GM12878 (cell line): Measurements from ENCODE around the gene SPSB3. TPM values are rescaled to one million over a fixed set of nuclear protein-coding genes. Genes with fewer than 3 reads are reported as not detected.

Experiments used
- ATAC-seq: fragments of 200-7000 bp; cut with Tn5 transposase; 3 replicates; pipeline ENCODE4 v1.9.1; 2020; ENCODE audit warnings: mild to moderate bottlenecking, moderate library complexity
- BruUV-seq: library from RNA; stranded (reverse); fragments of 400-500 nt; replicated peaks from 2 replicates; lab custom pipeline; 2021; lab: Mats Ljungman, UMichigan
- CTCF ChIA-PET: fragments of 300-600 bp; sonication (Branson Sonifier 250); formaldehyde crosslinking; extraction: SDS; loops from one replicate; lab custom pipeline; 2021; ENCODE audit warnings: inconsistent platforms; lab: Yijun Ruan, JAX
- POLR2A ChIA-PET: fragments of 350-600 bp; formaldehyde crosslinking; extraction: SDS; loops from one replicate; lab custom pipeline; 2021; ENCODE audit warnings: inconsistent platforms; lab: Charles Lee
- RAD21 ChIA-PET: fragments of 300-600 bp; sonication (Branson Sonifier 250); formaldehyde crosslinking; loops from one replicate; lab custom pipeline; 2023; ENCODE audit warnings: antibody characterized with exemption; ENCODE audit not compliant: unreplicated experiment; lab: Charles Lee
- SMC1A ChIA-PET: fragments of 300-600 bp; sonication (Branson Sonifier 250); formaldehyde crosslinking; loops from one replicate; lab custom pipeline; 2023; ENCODE audit not compliant: unreplicated experiment, uncharacterized antibody; lab: Charles Lee
- DNase-seq: peaks from one replicate; pipeline ENCODE4 v3.0.0-alpha.2; 2011; ENCODE audit warnings: low read depth, low spot score
- FAIRE-seq: peaks from 3 replicates; lab custom pipeline; 2011; peaks lifted over from hg19 to GRCh38; lab: Jason Lieb, UNC
- H2AFZ ChIP-seq: 2 replicates; pipeline ENCODE4 v1.6.0; 2011; ENCODE audit warnings: low read depth, low read length, control low read depth; ENCODE audit not compliant: control insufficient read depth
- H3K27ac ChIP-seq: 2 replicates; pipeline ENCODE4 v1.5.1; 2011; ENCODE audit warnings: control low read depth; ENCODE audit not compliant: control insufficient read depth, insufficient read depth
- H3K27me3 ChIP-seq, 2 experiments: replicated peaks in 1 of 2; 2 replicates each; pipeline versions ENCODE4 v1.6.0 to v1.6.1; 2011; ENCODE audit warnings: low read length in 1 of 2; ENCODE audit not compliant: control insufficient read depth in 2 of 2, insufficient read depth in 2 of 2
- H3K36me3 ChIP-seq, 2 experiments: 2 replicates each; pipeline ENCODE4 v1.5.1; 2011; ENCODE audit warnings: low read length in 1 of 2; ENCODE audit not compliant: control insufficient read depth in 2 of 2, insufficient read depth in 2 of 2
- H3K4me1 ChIP-seq: 2 replicates; pipeline ENCODE4 v1.6.1; 2011; ENCODE audit warnings: mild to moderate bottlenecking, low read length, moderate library complexity, mixed read lengths; ENCODE audit not compliant: control insufficient read depth, insufficient read depth
- H3K4me2 ChIP-seq: 2 replicates; pipeline ENCODE4 v1.6.0; 2011; ENCODE audit warnings: control low read depth; ENCODE audit not compliant: control insufficient read depth, insufficient read depth
- H3K4me3 ChIP-seq: fragments of 200-600 bp; sonication (generic); 2 replicates; pipeline ENCODE4 v1.5.1; 2016
- H3K79me2 ChIP-seq: 2 replicates; pipeline ENCODE4 v1.6.0; 2011; ENCODE audit warnings: low read length; ENCODE audit not compliant: control insufficient read depth, insufficient read depth
- H3K9ac ChIP-seq: 2 replicates; pipeline ENCODE4 v1.8.0; 2011; ENCODE audit warnings: low read length, control low read depth, mixed read lengths; ENCODE audit not compliant: control insufficient read depth, insufficient read depth
- H3K9me3 ChIP-seq: replicated peaks from 3 replicates; pipeline ENCODE4 v1.5.1; 2011; ENCODE audit warnings: mild to moderate bottlenecking, low read length; ENCODE audit not compliant: control insufficient read depth, insufficient read depth
- H4K20me1 ChIP-seq: 2 replicates; pipeline ENCODE4 v1.6.0; 2011; ENCODE audit not compliant: control insufficient read depth, insufficient read depth
- EED ChIP-seq: sonication (generic); IDR thresholded peaks from 2 replicates; pipeline ENCODE4 v1.6.1; 2016; ENCODE audit warnings: antibody characterized with exemption, low read depth
- GABPA ChIP-seq: IDR thresholded peaks from 2 replicates; pipeline ENCODE4 v1.6.1; 2014; ENCODE audit warnings: antibody characterized with exemption, low read depth, mild to moderate bottlenecking, inconsistent platforms
- JUND ChIP-seq: IDR thresholded peaks from 2 replicates; pipeline ENCODE4 v1.6.1; 2012; ENCODE audit warnings: low read depth, mild to moderate bottlenecking, low read length, improper control_type of control experiment, moderate library complexity
- KAT2A ChIP-seq: conservative IDR thresholded peaks from 2 replicates; pipeline ENCODE4 v1.6.1; 2011; ENCODE audit warnings: low read depth, low read length; ENCODE audit not compliant: control insufficient read depth
- LARP7 ChIP-seq: fragments of 450-650 bp; IDR thresholded peaks from 2 replicates; pipeline ENCODE4 v1.6.1; 2017; ENCODE audit warnings: mild to moderate bottlenecking
- RAD21 ChIP-seq: IDR thresholded peaks from 2 replicates; pipeline ENCODE4 v1.6.1; 2011; ENCODE audit warnings: mild to moderate bottlenecking, low read depth, low read length, moderate library complexity; ENCODE audit not compliant: insufficient read depth
- SPI1 ChIP-seq: IDR thresholded peaks from 2 replicates; pipeline ENCODE4 v1.6.1; 2011; ENCODE audit warnings: low read depth, mild to moderate bottlenecking, low read length, moderate library complexity, borderline replicate concordance; ENCODE audit not compliant: insufficient read depth
- SUPT20H ChIP-seq: IDR thresholded peaks from 2 replicates; pipeline ENCODE4 v1.6.1; 2011; ENCODE audit warnings: low read depth, mild to moderate bottlenecking, low read length, moderate library complexity, borderline replicate concordance; ENCODE audit not compliant: control insufficient read depth
- TAF1 ChIP-seq: IDR thresholded peaks from 2 replicates; pipeline ENCODE4 v1.6.1; 2011; ENCODE audit warnings: mild to moderate bottlenecking, low read depth, low read length, borderline replicate concordance
- TCF7 ChIP-seq: IDR thresholded peaks from 2 replicates; pipeline ENCODE4 v1.6.1; 2014; ENCODE audit warnings: antibody characterized with exemption, borderline replicate concordance
- ZNF384 ChIP-seq: IDR thresholded peaks from 2 replicates; pipeline ENCODE4 v1.6.1; 2012; ENCODE audit warnings: low read depth, mild to moderate bottlenecking, low read length, improper control_type of control experiment, borderline replicate concordance
- WGBS: methylation state at CpG from one replicate; pipeline ENCODE4 v1.1.6; 2016; ENCODE audit warnings: low lambda C conversion rate; ENCODE audit not compliant: insufficient replicate concordance, insufficient coverage; ENCODE audit errors: missing lambda C conversion rate; 5-methylcytosine and 5-hydroxymethylcytosine counted together
- in situ Hi-C: fragments of 300-500 bp; cut with MboI; formaldehyde crosslinking; loops from 9 replicates; pipeline ENCODE4 v1.14.3; 2018; ENCODE audit warnings: mixed read lengths
- intact Hi-C: fragments of 100-400 bp; cut with micrococcal nuclease; formaldehyde crosslinking; loops from one replicate; pipeline ENCODE4 v1.14.2; 2022; ENCODE audit not compliant: unreplicated experiment
- polyA plus RNA-seq, 11 experiments: library from polyadenylated mRNA; depleted of rRNA in 4 of 11; unstranded in 6 of 11; stranded (reverse) in 5 of 11; fragments of >200 nt; fragmentation: Nextera tagmentation in 4 of 11; fragmentation: Illumina TruSeq in 1 of 11; extraction: Ambion mirVana in 4 of 11; extraction: Trizol in 1 of 11; gene quantifications; 1 replicate in 1 of 11; 2 replicates in 10 of 11; pipeline versions ENCODE4 v1.2.1 to v1.2.3, GENCODE V29; 2011 to 2016; ENCODE audit warnings: inconsistent platforms in 2 of 11, missing spikeins in 2 of 11, low read depth in 1 of 11
- total RNA-seq, 4 experiments: library from RNA; depleted of rRNA in 3 of 4; stranded (reverse); fragments of >200 nt in 3 of 4; fragmentation: Illumina TruSeq in 1 of 4; extraction: Trizol in 1 of 4; gene quantifications; 2 replicates each; pipeline versions ENCODE4 v1.2.1 to v1.2.3, GENCODE V29; 2013 to 2021

The SPSB3 gene
- total and polyA plus RNA-seq, 10 of the 15 experiments (the other 5 are each of a cell fraction or from before 2014, with no cell fraction given): 0.31 to 26.9 (median 14.0) TPM

- 90% methylated on average over 17 of the region's 17 CpGs for WGBS
- DNase-seq: no peak
- Histone ChIP-seq H3K4me3 (no peak overlapping the region), H3K36me3 (no peaks in the 10 kb centered on the region; a peak in 2 of 4 replicates), H3K27ac (no peak overlapping the region), H4K20me1 (no peaks in the 10 kb centered on the region), H3K4me2 (no peak overlapping the region), H3K79me2 (no peaks in the 10 kb centered on the region), H3K27me3 (no peaks in the 10 kb centered on the region), H3K4me1 (no peaks in the 10 kb centered on the region), H2AFZ (no peak overlapping the region), H3K9ac (no peak overlapping the region), H3K9me3 (no peaks in the 10 kb centered on the region)
- intact Hi-C loops: no loop called here
- CTCF ChIA-PET: no interaction called here
- in situ Hi-C loops: no loop called here
- POLR2A ChIA-PET: no interaction called here
- BruUV-seq: no TSS peak
- RAD21 ChIA-PET: no interaction called here
- TF ChIP-seq TCF7 (no peak), EED (no peak), LARP7 (no peak), GABPA (no peak), KAT2A (no peak), JUND (no peak), RAD21 (no peak), SPI1 (no peak), TAF1 (no peak), ZNF384 (no peak), SUPT20H (no peak)
- no peak for ATAC-seq
- FAIRE-seq: no peak
- SMC1A ChIA-PET: no interaction called here
Measured at GRCh38 chr16:1817716-1818115, 35.3 kb upstream of the SPSB3 start.
